B cell (primary cell): ENCODE measurements around the gene SCN4A.

ENCODE experiments used
- EZH2 ChIP-seq: IDR thresholded peaks from 2 replicates; pipeline ENCODE4 v1.6.1; 2012; ENCODE audit warnings: borderline replicate concordance, low read depth, mild to moderate bottlenecking, moderate library complexity, low read length; ENCODE audit not compliant: insufficient read depth, poor library complexity, severe bottlenecking
- TF ChIP-seq, protein P1 (sequence below): fragments of 200-600 bp; IDR thresholded peaks from one replicate; pipeline ENCODE4 v1.8.0; 2022; ENCODE audit warnings: antibody characterized with exemption, mild to moderate bottlenecking

DNA sequence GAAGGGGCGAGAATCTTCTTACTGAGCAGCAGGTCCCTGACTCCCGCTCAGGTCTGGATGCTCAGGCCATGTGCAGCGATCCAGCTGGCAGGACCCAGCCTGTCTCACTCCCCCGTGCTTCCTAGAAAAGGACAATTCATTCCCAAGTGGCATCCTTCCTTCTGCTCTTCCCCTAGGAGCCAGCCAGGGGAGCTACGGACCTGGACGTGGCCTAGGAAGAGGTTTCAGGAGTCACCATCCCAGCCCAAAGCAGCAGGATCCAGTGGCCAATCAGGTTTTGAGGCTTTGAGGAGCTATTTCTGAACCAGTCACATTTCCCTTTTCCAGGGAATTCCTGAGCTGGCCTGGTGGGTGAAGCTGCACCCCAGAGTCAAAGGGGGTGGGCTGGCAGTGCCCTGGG, 32.8 kb downstream of the SCN4A start:
- TF ChIP-seq, protein P1, sequence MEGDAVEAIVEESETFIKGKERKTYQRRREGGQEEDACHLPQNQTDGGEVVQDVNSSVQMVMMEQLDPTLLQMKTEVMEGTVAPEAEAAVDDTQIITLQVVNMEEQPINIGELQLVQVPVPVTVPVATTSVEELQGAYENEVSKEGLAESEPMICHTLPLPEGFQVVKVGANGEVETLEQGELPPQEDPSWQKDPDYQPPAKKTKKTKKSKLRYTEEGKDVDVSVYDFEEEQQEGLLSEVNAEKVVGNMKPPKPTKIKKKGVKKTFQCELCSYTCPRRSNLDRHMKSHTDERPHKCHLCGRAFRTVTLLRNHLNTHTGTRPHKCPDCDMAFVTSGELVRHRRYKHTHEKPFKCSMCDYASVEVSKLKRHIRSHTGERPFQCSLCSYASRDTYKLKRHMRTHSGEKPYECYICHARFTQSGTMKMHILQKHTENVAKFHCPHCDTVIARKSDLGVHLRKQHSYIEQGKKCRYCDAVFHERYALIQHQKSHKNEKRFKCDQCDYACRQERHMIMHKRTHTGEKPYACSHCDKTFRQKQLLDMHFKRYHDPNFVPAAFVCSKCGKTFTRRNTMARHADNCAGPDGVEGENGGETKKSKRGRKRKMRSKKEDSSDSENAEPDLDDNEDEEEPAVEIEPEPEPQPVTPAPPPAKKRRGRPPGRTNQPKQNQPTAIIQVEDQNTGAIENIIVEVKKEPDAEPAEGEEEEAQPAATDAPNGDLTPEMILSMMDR = no peak
- TF ChIP-seq EZH2 = no peak
